Measurements from ENCODE around the gene PRKAR2B.
A peak's percentile ranks its signal among the peaks of the same experiment; 100 is the strongest.

PRKAR2B gene

DNA sequence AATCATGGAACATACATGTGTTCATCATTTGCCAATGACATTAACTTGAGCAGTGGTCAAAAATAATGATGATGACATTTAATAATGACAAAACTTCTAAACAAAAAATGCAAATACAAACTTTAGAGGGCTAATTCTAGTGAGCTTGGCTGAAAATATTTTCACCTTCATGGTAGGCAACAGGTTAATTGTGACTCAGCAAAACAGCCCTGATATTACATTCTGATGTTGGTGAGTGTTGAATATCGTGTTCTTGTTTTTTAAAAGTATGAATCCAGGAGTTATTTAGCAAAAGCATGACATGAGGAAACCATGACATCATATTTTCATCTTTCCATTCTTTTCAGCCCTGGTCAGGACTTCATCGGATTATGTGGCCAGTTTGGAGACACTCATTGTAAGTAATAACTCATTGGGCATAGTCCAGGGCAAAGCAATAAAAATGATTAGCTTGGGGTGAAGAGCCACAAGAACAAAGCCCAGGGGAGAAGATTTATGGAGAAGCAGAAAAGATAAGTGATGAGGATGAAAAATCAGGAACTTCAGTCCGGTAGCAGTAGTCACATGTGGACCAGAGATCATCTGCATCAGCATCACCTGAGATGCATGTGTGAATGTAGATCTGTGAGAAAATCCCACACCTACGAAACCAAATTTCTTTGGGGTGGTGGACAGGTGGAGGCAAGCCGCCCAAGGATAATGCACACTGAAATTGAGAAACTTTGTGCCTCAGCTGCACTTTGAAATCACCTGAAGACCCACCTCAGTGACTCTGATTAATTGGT is 46.8 kb upstream of the PRKAR2B start:
- no peak for ATAC-seq
- TF ChIP-seq ZFP3 (CRISPR knock-in tag; IDR thresholded peaks at IDR 0.05) (no peak), RARB (CRISPR knock-in tag; IDR thresholded peaks at IDR 0.05) (no peak), PATZ1 (CRISPR knock-in tag; IDR thresholded peaks at IDR 0.05; ENCODE audit: borderline replicate concordance) (peak; percentile 47; the same call in 1 of the 2 replicates), TCF4 (CRISPR knock-in tag; IDR thresholded peaks at IDR 0.05; ENCODE audit: borderline replicate concordance) (no peak), ISL1 (CRISPR knock-in tag; IDR thresholded peaks at IDR 0.05) (no peak)
- TF ChIP-seq, protein P1, sequence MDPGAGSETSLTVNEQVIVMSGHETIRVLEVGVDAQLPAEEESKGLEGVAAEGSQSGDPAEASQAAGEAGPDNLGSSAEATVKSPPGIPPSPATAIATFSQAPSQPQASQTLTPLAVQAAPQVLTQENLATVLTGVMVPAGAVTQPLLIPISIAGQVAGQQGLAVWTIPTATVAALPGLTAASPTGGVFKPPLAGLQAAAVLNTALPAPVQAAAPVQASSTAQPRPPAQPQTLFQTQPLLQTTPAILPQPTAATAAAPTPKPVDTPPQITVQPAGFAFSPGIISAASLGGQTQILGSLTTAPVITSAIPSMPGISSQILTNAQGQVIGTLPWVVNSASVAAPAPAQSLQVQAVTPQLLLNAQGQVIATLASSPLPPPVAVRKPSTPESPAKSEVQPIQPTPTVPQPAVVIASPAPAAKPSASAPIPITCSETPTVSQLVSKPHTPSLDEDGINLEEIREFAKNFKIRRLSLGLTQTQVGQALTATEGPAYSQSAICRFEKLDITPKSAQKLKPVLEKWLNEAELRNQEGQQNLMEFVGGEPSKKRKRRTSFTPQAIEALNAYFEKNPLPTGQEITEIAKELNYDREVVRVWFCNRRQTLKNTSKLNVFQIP (CRISPR knock-in tag; IDR thresholded peaks at IDR 0.05; ENCODE audit: borderline replicate concordance, low read depth) = no peak

GRCh38 chr7:106999023-106999422 is 45.5 kb upstream of the PRKAR2B start:
- TF ChIP-seq, protein P1 (CRISPR knock-in tag; IDR thresholded peaks at IDR 0.05; ENCODE audit: borderline replicate concordance, low read depth) = no peak
- no peak for TF ChIP-seq CREB5 (CRISPR knock-in tag; IDR thresholded peaks at IDR 0.05; ENCODE audit: low read depth)
- no peak for TF ChIP-seq CSDC2 (CRISPR knock-in tag; IDR thresholded peaks at IDR 0.05)
- TF ChIP-seq ZFP3 (CRISPR knock-in tag; IDR thresholded peaks at IDR 0.05) = no peak
- TF ChIP-seq OSR1 (CRISPR knock-in tag; IDR thresholded peaks at IDR 0.05) = no peak
- no peak for TF ChIP-seq PATZ1 (CRISPR knock-in tag; IDR thresholded peaks at IDR 0.05; ENCODE audit: borderline replicate concordance)
- TF ChIP-seq SNAI2 (CRISPR knock-in tag; IDR thresholded peaks at IDR 0.05) = no peak
- TF ChIP-seq ZFP30 (CRISPR knock-in tag; IDR thresholded peaks at IDR 0.05) = no peak
- no peak for TF ChIP-seq GLIS3 (CRISPR knock-in tag; IDR thresholded peaks at IDR 0.05)
- no peak for TF ChIP-seq ARNTL (CRISPR knock-in tag; IDR thresholded peaks at IDR 0.05; ENCODE audit: borderline replicate concordance, low read depth)
- no peak for TF ChIP-seq TOX (CRISPR knock-in tag; IDR thresholded peaks at IDR 0.05; ENCODE audit: borderline replicate concordance)
- TF ChIP-seq, protein P2, sequence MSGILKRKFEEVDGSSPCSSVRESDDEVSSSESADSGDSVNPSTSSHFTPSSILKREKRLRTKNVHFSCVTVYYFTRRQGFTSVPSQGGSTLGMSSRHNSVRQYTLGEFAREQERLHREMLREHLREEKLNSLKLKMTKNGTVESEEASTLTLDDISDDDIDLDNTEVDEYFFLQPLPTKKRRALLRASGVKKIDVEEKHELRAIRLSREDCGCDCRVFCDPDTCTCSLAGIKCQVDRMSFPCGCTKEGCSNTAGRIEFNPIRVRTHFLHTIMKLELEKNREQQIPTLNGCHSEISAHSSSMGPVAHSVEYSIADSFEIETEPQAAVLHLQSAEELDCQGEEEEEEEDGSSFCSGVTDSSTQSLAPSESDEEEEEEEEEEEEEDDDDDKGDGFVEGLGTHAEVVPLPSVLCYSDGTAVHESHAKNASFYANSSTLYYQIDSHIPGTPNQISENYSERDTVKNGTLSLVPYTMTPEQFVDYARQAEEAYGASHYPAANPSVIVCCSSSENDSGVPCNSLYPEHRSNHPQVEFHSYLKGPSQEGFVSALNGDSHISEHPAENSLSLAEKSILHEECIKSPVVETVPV (CRISPR knock-in tag; IDR thresholded peaks at IDR 0.05) = no peak
- TF ChIP-seq ZNF70 (CRISPR knock-in tag; IDR thresholded peaks at IDR 0.05) = no peak
- no peak for TF ChIP-seq RARB (CRISPR knock-in tag; IDR thresholded peaks at IDR 0.05)
- no peak for TF ChIP-seq ZC3H10 (CRISPR knock-in tag; IDR thresholded peaks at IDR 0.05)
- TF ChIP-seq, protein P3, sequence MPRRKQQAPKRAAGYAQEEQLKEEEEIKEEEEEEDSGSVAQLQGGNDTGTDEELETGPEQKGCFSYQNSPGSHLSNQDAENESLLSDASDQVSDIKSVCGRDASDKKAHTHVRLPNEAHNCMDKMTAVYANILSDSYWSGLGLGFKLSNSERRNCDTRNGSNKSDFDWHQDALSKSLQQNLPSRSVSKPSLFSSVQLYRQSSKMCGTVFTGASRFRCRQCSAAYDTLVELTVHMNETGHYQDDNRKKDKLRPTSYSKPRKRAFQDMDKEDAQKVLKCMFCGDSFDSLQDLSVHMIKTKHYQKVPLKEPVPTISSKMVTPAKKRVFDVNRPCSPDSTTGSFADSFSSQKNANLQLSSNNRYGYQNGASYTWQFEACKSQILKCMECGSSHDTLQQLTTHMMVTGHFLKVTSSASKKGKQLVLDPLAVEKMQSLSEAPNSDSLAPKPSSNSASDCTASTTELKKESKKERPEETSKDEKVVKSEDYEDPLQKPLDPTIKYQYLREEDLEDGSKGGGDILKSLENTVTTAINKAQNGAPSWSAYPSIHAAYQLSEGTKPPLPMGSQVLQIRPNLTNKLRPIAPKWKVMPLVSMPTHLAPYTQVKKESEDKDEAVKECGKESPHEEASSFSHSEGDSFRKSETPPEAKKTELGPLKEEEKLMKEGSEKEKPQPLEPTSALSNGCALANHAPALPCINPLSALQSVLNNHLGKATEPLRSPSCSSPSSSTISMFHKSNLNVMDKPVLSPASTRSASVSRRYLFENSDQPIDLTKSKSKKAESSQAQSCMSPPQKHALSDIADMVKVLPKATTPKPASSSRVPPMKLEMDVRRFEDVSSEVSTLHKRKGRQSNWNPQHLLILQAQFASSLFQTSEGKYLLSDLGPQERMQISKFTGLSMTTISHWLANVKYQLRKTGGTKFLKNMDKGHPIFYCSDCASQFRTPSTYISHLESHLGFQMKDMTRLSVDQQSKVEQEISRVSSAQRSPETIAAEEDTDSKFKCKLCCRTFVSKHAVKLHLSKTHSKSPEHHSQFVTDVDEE (CRISPR knock-in tag; IDR thresholded peaks at IDR 0.05) = no peak
- no peak for ATAC-seq
